A673 (cell line): ENCODE data around the gene MYO15B. TPM values are rescaled to one million over a fixed set of nuclear protein-coding genes. Genes with fewer than 3 reads are reported as not detected.

Experiments used
- BruUV-seq: library from RNA; stranded (reverse); fragments of 400-500 nt; replicated peaks from 2 replicates; lab custom pipeline; 2021; lab: Mats Ljungman, UMichigan
- CTCF ChIA-PET: fragments of 300-600 bp; sonication (Branson Sonifier 250); formaldehyde crosslinking; loops from one replicate; lab custom pipeline; 2022; ENCODE audit warnings: antibody characterized with exemption; lab: Charles Lee
- POLR2A ChIA-PET: fragments of 300-600 bp; sonication (Branson Sonifier 250); formaldehyde crosslinking; loops from one replicate; lab custom pipeline; 2022; ENCODE audit warnings: antibody characterized with exemption; ENCODE audit not compliant: low non-redundant PET; lab: Charles Lee
- DNase-seq: peaks from one replicate; pipeline ENCODE4 v3.0.0-alpha.2; 2015; ENCODE audit warnings: low spot score
- H3K27ac ChIP-seq: fragments of 200-600 bp; sonication (generic); 2 replicates; pipeline ENCODE4 v1.5.1; 2016; ENCODE audit warnings: mixed run types, low read depth, mild to moderate bottlenecking, mixed read lengths, antibody characterized with exemption, low read length; ENCODE audit not compliant: poor library complexity, severe bottlenecking
- H3K27me3 ChIP-seq: fragments of 200-600 bp; sonication (generic); replicated peaks from 2 replicates; pipeline ENCODE4 v1.6.1; 2017; ENCODE audit warnings: mixed run types, low read depth, mild to moderate bottlenecking, mixed read lengths, antibody characterized with exemption, low read length; ENCODE audit not compliant: insufficient read depth, poor library complexity
- H3K36me3 ChIP-seq: fragments of 200-600 bp; sonication (generic); 2 replicates; pipeline ENCODE4 v1.6.1; 2016; ENCODE audit warnings: mixed run types, mild to moderate bottlenecking, mixed read lengths, antibody characterized with exemption, low read length; ENCODE audit not compliant: insufficient read depth, poor library complexity, severe bottlenecking
- H3K4me1 ChIP-seq: fragments of 200-600 bp; sonication (generic); 2 replicates; pipeline ENCODE4 v1.6.1; 2017; ENCODE audit warnings: mixed run types, mild to moderate bottlenecking, mixed read lengths, antibody characterized with exemption, low read length; ENCODE audit not compliant: insufficient read depth, poor library complexity, severe bottlenecking
- H3K4me3 ChIP-seq: fragments of 200-600 bp; sonication (generic); 2 replicates; pipeline ENCODE4 v1.5.1; 2016; ENCODE audit warnings: low read depth, mixed run types, mild to moderate bottlenecking, mixed read lengths, low read length; ENCODE audit not compliant: poor library complexity, severe bottlenecking
- H3K9me3 ChIP-seq: fragments of 200-600 bp; sonication (generic); 2 replicates; pipeline ENCODE4 v1.6.1; 2016; ENCODE audit warnings: mixed run types, low read depth, mild to moderate bottlenecking, mixed read lengths, antibody characterized with exemption, low read length; ENCODE audit not compliant: poor library complexity, severe bottlenecking
- EZH2 ChIP-seq: fragments of 200-600 bp; sonication (generic); IDR thresholded peaks from 2 replicates; pipeline ENCODE4 v1.6.1; 2017; ENCODE audit warnings: borderline replicate concordance, low read depth, mild to moderate bottlenecking, mixed read lengths, antibody characterized with exemption, low read length; ENCODE audit not compliant: poor library complexity, severe bottlenecking
- intact Hi-C: fragments of 100-400 bp; cut with micrococcal nuclease; formaldehyde crosslinking; loops from one replicate; pipeline ENCODE4 v1.10.0; 2022; ENCODE audit not compliant: unreplicated experiment
- total RNA-seq: library from RNA; stranded (reverse); gene quantifications from 2 replicates; pipeline ENCODE4 v1.2.3, GENCODE V29; 2021
- TF ChIP-seq, protein P1 (sequence below): fragments of 300-800, 200-600 bp; sonication (generic); conservative IDR thresholded peaks from 2 replicates; pipeline ENCODE4 v1.5.1; 2017; ENCODE audit warnings: low read depth, mild to moderate bottlenecking, antibody characterized with exemption, low read length, moderate library complexity, mixed read lengths

MYO15B gene
- total RNA-seq, 1 experiment from 2014 or later: 9.3 TPM

GRCh38 chr17:75615301-75615700, 27.7 kb downstream of the MYO15B start:
- POLR2A ChIA-PET: no interaction called here
- TF ChIP-seq, protein P1, sequence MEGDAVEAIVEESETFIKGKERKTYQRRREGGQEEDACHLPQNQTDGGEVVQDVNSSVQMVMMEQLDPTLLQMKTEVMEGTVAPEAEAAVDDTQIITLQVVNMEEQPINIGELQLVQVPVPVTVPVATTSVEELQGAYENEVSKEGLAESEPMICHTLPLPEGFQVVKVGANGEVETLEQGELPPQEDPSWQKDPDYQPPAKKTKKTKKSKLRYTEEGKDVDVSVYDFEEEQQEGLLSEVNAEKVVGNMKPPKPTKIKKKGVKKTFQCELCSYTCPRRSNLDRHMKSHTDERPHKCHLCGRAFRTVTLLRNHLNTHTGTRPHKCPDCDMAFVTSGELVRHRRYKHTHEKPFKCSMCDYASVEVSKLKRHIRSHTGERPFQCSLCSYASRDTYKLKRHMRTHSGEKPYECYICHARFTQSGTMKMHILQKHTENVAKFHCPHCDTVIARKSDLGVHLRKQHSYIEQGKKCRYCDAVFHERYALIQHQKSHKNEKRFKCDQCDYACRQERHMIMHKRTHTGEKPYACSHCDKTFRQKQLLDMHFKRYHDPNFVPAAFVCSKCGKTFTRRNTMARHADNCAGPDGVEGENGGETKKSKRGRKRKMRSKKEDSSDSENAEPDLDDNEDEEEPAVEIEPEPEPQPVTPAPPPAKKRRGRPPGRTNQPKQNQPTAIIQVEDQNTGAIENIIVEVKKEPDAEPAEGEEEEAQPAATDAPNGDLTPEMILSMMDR: no peak
- no peak for TF ChIP-seq EZH2

GRCh38 chr17:75616521-75617122, 29.0 kb downstream of the MYO15B start:
- no peak overlapping the region for H3K27ac ChIP-seq
- no peaks in the 10 kb centered on the region for H3K36me3 ChIP-seq
- H3K4me3 ChIP-seq: no peak overlapping the region
- CTCF ChIA-PET: interaction anchor here (0.5 to 1.4 kb wide), 4 partner anchors 14 to 637 kb away, joined by 3 to 5 read pairs (median 4); partner anchors contain the start of gene SMIM5
- H3K9me3 ChIP-seq: no peaks in the 10 kb centered on the region
- intact Hi-C loops: no loop called here
- no peak for DNase-seq
- POLR2A ChIA-PET: interaction anchor here (0.7 kb wide), 1 partner anchor 53 kb away, joined by 3 read pairs; no protein-coding TSS in a partner anchor
- no peaks in the 10 kb centered on the region for H3K27me3 ChIP-seq
- no TSS peak for BruUV-seq
- no peak for TF ChIP-seq EZH2
- TF ChIP-seq, protein P1: no peak
- no peaks in the 10 kb centered on the region for H3K4me1 ChIP-seq

More at GRCh38 chr17:75615301-75615700, 27.7 kb downstream of the MYO15B start:
- CTCF ChIA-PET: no interaction called here
- no peak for DNase-seq
- Histone ChIP-seq H3K4me3 (no peak overlapping the region), H3K27me3 (no peaks in the 10 kb centered on the region), H3K4me1 (no peaks in the 10 kb centered on the region), H3K36me3 (no peaks in the 10 kb centered on the region), H3K27ac (no peak overlapping the region), H3K9me3 (no peaks in the 10 kb centered on the region)
- intact Hi-C loops: no loop called here
- BruUV-seq: no TSS peak

- no peak overlapping the region for H3K4me3 ChIP-seq
- no peak for TF ChIP-seq EZH2
- TF ChIP-seq, protein P1: no peak
- BruUV-seq: no TSS peak
- H3K4me1 ChIP-seq: no peaks in the 10 kb centered on the region
- no peaks in the 10 kb centered on the region for H3K9me3 ChIP-seq
- ChIA-PET POLR2A (no interaction called here), CTCF (interaction anchor here (0.6 to 1.4 kb wide), 3 partner anchors 14 to 638 kb away, joined by 3 to 4 read pairs (median 4); partner anchors contain the start of gene SMIM5)
- no peaks in the 10 kb centered on the region for H3K36me3 ChIP-seq
- intact Hi-C loops: no loop called here
- no peak for DNase-seq
- H3K27ac ChIP-seq: no peak overlapping the region
- H3K27me3 ChIP-seq: no peaks in the 10 kb centered on the region
These were observed 29.6 kb downstream of the MYO15B start for GRCh38 chr17:75617218-75617617.
